PC-3 (cell line): Measurements from ENCODE around the gene LHX1.

Experiments
- EZH2phosphoT487 ChIP-seq: fragments of 300-600 bp; sonication (generic); IDR thresholded peaks from 2 replicates; pipeline ENCODE4 v1.6.1; 2018; ENCODE audit warnings: mild to moderate bottlenecking, antibody characterized with exemption, low read length, borderline replicate concordance
- TF ChIP-seq, protein P1 (sequence below): fragments of 300-600 bp; sonication (generic); conservative IDR thresholded peaks from 2 replicates; pipeline ENCODE4 v1.5.1; 2017; ENCODE audit warnings: antibody characterized with exemption, low read depth, mild to moderate bottlenecking, low read length

DNA sequence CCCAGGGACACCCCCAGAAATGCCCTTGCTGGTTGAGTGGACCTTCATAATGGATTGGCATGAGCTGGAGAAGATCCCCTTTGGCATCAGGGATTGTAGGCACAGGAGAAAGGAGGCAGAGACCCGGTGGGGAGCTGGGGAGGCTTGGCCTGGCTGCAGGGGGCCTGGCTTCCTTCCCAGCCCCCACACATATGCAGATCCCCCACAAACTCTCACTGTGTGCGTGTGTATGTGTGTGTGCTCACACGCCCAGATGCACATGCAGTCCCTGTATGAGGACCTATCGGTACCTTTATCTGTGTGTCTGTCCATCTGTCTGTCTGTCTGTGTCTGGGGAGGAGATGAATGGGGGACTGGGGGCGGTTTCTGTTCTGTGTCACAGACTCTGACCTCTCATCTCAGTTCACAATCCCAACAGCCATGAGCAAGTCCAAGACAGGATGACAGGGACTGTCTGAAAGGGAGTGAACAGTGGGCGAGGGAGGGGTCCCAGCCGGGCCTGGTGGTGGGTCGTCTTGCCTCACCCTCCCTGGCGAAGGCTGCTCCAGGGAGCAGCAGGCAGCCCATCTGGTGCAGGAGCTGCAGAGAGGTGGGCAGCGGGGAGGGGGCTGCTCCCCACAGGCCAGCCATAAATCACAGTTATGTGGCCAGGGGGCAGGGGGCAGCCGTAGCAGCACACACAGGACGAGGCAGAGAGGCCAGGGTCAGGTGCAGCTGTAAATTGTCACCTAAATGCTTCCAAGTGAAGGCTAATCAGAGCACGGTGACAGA lies 46.7 kb upstream of the LHX1 start:
- TF ChIP-seq, protein P1, sequence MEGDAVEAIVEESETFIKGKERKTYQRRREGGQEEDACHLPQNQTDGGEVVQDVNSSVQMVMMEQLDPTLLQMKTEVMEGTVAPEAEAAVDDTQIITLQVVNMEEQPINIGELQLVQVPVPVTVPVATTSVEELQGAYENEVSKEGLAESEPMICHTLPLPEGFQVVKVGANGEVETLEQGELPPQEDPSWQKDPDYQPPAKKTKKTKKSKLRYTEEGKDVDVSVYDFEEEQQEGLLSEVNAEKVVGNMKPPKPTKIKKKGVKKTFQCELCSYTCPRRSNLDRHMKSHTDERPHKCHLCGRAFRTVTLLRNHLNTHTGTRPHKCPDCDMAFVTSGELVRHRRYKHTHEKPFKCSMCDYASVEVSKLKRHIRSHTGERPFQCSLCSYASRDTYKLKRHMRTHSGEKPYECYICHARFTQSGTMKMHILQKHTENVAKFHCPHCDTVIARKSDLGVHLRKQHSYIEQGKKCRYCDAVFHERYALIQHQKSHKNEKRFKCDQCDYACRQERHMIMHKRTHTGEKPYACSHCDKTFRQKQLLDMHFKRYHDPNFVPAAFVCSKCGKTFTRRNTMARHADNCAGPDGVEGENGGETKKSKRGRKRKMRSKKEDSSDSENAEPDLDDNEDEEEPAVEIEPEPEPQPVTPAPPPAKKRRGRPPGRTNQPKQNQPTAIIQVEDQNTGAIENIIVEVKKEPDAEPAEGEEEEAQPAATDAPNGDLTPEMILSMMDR = no peak
- TF ChIP-seq EZH2phosphoT487 = no peak
